ENCODE data around the gene SLC39A3. TPM values are rescaled to one million over a fixed set of nuclear protein-coding genes. Genes with fewer than 3 reads are reported as not detected.

Gene SLC39A3
- total RNA-seq, 3 donors from 2014 or later = 15.5 to 20.9 (median 19.2) TPM

DNA sequence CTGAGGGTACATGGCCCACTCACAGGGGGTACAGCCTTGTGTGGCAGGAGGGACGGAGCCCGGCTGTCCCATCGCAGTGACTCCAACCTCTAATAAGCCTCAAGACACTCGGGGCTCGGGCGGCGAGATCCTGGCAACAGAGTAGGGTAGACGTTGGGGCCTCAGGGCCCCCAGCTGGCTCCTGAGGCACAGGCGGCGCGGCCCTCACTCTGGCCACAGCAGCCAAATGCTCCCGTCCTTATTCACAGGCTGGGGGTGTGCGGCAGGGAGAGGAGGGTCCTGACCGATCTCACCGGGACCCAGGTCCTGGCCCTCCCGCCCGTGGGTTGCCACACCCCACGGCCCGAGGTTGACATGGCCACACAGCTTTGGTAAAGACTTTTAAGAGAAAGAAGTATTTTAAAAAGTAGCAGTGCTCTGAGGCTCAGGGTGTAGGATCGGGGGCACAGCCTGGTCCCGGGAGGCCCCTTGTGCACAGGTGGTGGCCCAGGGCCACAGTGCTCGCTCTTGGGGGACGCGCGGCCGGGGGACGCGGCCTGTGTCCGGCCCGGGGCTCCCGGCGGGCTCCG is 7.6 kb downstream of the SLC39A3 start:
- Histone ChIP-seq H3K4me1 (ENCODE audit: low read depth) (no peaks in the 10 kb centered on the region), H3K36me3 (ENCODE audit: low read depth) (no peaks in the 10 kb centered on the region), H3K4me3 (no peak overlapping the region), H3K9me3 (no peaks in the 10 kb centered on the region)
- TF ChIP-seq, protein P1, sequence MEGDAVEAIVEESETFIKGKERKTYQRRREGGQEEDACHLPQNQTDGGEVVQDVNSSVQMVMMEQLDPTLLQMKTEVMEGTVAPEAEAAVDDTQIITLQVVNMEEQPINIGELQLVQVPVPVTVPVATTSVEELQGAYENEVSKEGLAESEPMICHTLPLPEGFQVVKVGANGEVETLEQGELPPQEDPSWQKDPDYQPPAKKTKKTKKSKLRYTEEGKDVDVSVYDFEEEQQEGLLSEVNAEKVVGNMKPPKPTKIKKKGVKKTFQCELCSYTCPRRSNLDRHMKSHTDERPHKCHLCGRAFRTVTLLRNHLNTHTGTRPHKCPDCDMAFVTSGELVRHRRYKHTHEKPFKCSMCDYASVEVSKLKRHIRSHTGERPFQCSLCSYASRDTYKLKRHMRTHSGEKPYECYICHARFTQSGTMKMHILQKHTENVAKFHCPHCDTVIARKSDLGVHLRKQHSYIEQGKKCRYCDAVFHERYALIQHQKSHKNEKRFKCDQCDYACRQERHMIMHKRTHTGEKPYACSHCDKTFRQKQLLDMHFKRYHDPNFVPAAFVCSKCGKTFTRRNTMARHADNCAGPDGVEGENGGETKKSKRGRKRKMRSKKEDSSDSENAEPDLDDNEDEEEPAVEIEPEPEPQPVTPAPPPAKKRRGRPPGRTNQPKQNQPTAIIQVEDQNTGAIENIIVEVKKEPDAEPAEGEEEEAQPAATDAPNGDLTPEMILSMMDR (IDR thresholded peaks at IDR 0.05) = no peak
- intact Hi-C loops (cut with DNase I, micrococcal nuclease) = no loop called here
- no peak for ATAC-seq
- no peak for DNase-seq

DNA sequence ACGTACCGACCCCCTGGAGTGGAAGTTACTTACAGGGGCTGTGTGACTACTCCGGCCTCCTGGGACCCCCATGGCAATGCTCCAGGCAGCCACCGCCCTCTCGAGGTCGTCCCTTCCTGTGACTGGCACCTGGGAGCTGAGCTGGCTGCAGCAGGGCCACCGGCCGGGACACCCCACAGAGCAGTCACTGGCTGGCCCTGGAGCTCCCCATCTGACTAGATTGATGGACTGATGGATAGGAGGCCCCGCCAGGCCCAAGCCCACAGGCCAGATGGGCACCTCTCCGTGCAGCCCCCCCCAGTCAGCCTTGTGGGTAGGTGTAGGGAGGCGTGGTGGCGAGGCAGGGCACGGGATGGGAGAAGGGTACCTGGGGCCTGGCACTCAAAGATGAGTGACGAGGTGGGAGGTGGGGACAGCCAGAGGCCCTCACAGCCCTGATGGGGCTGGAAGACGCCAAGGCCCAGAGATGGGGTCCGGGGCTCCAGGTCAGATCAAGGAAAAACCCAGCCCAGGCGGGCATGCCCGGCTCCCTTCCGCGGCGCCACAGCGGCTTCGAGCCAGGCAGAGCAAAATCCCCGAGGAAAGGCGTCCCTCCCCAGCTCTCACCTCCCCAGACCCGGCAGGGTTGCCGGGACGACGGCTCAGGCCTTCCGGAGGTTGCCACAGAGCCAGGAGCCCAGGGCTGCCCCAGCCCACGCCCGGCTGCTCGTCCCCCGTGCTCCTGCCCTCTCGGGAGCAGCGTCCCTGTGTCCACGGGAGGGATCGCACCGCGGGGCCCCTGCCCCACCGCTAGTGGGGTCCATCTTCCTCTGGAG is 8.4 kb downstream of the SLC39A3 start:
- Histone ChIP-seq H3K36me3 (ENCODE audit: low read depth) (no peaks in the 10 kb centered on the region), H3K9me3 (no peaks in the 10 kb centered on the region), H3K4me3 (no peak overlapping the region), H3K4me1 (ENCODE audit: low read depth) (no peaks in the 10 kb centered on the region)
- TF ChIP-seq, protein P1 (IDR thresholded peaks at IDR 0.05) = no peak
- no peak for ATAC-seq
- intact Hi-C loops (cut with DNase I, micrococcal nuclease) = no loop called here
- DNase-seq = no peak

DNA sequence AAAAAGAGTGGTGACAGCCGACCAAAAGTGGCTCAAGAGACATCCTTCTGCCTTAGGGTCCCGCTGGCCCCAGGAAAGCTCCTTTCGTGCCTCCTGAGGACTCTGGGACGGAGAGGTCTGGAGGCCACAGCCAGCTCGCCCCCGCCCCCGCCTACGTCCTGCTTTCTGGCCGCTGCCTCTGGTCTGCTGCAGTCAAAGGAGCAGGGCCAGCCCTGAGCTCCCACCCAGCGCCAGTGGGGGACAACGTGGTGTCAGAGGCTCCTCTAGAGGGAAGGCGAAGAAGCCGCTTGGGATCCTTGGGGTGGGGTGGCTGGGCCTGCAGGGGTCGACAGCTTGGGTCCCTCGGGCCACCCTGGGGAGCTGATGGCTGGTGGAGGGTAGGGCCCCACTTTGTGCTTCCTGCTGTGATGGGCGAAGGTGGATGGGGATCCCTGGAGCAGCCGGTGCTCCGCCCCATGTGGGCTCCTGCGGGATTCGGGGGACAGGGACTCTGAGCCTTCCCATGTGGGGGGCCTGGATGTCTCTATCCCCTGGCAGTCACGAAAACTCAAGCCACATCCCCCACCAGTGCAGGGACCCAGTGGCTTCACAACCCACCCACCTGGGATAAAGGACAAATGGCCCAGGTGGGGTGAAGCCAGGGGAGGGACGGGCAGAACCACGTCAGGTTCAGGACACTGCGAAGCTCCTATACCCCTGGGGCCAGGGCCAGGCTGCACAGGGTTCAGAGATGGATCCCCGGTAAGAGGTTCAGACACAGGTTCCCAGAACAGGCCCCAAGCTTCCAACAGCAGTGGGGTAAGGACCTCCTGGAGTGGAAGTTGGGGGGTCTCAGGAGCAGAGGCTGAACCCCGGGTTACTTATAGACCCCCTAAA is 9.6 kb downstream of the SLC39A3 start:
- TF ChIP-seq, protein P1 (IDR thresholded peaks at IDR 0.05) = no peak
- DNase-seq = no peak

DNA sequence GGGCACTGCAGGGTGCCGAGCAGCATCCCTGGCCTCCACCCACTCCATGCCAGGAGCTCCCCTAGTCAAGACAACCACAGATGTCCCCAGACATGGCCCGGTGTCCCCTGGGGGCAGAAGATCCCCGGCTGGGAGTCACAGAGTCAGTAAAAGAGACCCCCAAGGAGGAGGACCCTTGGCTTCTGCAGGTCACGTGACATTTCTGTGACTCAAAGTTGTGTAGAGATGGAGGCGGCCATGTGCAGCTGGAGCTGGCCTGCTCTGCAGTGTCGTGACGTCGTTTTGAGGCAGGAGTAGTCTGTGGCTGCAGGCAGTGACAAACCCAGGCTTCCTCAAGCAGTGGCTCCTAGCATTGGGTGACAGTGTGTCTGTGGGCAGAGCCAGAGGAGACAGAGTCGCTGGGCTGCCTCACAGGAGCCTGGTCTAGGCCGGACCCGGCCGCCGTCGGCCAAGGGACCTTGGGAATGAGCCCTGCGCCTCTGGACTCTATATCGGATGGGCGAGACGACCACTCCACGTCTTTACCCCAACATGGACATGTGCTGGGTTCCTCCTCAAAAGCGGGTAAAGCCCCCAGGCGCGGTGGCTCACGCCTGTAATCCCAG is 10.9 kb downstream of the SLC39A3 start:
- TF ChIP-seq, protein P1 (IDR thresholded peaks at IDR 0.05) = no peak
- ATAC-seq = no peak
- H3K4me3 ChIP-seq = no peak overlapping the region
- intact Hi-C loops (cut with DNase I, micrococcal nuclease) = no loop called here
- DNase-seq = no peak
- no peaks in the 10 kb centered on the region for H3K36me3 ChIP-seq (ENCODE audit: low read depth)
- H3K9me3 ChIP-seq = no peaks in the 10 kb centered on the region
- H3K4me1 ChIP-seq (ENCODE audit: low read depth) = no peaks in the 10 kb centered on the region

More for the DNA sequence above, 9.6 kb downstream of the SLC39A3 start:
- no peak for ATAC-seq
- intact Hi-C loops (cut with DNase I, micrococcal nuclease) = no loop called here
- no peaks in the 10 kb centered on the region for H3K4me1 ChIP-seq (ENCODE audit: low read depth)
- H3K9me3 ChIP-seq = no peaks in the 10 kb centered on the region
- no peaks in the 10 kb centered on the region for H3K36me3 ChIP-seq (ENCODE audit: low read depth)
- H3K4me3 ChIP-seq = no peak overlapping the region

DNA sequence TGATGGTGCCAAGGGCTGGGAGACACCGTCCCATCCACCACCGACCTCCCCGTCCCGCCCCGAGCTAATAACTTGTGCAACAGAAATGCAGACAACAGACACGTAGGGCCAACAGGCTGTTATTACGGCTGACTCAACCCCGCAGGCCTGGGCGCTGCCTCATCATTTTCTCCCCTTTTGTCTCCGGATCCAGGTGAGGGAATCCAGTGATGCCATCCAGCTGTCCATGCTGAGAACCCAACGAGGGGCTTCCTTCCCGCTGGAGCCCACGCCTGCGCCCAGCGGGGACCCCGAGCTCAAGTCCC is 12.2 kb downstream of the SLC39A3 start:
- no peak for DNase-seq
- Histone ChIP-seq H3K4me3 (no peak overlapping the region), H3K4me1 (ENCODE audit: low read depth) (no peaks in the 10 kb centered on the region), H3K9me3 (no peaks in the 10 kb centered on the region), H3K36me3 (ENCODE audit: low read depth) (no peaks in the 10 kb centered on the region)
- no peak for ATAC-seq
- TF ChIP-seq, protein P1 (IDR thresholded peaks at IDR 0.05) = no peak
- intact Hi-C loops (cut with DNase I, micrococcal nuclease) = no loop called here

Measured in mucosa of descending colon (tissue), 3 donors.